ENCODE measurements around the gene P2RY10. TPM values are rescaled to one million over a fixed set of nuclear protein-coding genes. Genes with fewer than 3 reads are reported as not detected.
"Not testable (repeated sequence)": the region's sequence is repeated elsewhere in the genome, so short reads cannot be mapped to it uniquely, and the experiment has no call there.

P2RY10 gene
- total RNA-seq, 2 experiments from 2014 or later = 61.9 to 63.3 TPM

GRCh38 chrX:78958419-78959116, 13.4 kb downstream of the P2RY10 start:
- intact Hi-C loops (cut with micrococcal nuclease) = no loop called here
- Mint-ChIP-seq H3K9me3 (peaks cover 9% of the 10 kb centered on the region), H3K36me3 (ENCODE audit: low read depth) (peaks cover 74% of the 10 kb centered on the region), H3K27me3 (ENCODE audit: low read depth) (no peaks in the 10 kb centered on the region), H3K27ac (peak overlapping the region; percentile 56), H3K4me3 (no peak overlapping the region), H3K4me1 (ENCODE audit: low read depth) (peaks cover 63% of the 10 kb centered on the region)
- no peak for DNase-seq
- CTCF ChIA-PET = interaction anchor here (0.6 to 1.2 kb wide), 2 partner anchors 8 to 74 kb away, joined by 3 to 8 read pairs; no protein-coding TSS in a partner anchor

DNA sequence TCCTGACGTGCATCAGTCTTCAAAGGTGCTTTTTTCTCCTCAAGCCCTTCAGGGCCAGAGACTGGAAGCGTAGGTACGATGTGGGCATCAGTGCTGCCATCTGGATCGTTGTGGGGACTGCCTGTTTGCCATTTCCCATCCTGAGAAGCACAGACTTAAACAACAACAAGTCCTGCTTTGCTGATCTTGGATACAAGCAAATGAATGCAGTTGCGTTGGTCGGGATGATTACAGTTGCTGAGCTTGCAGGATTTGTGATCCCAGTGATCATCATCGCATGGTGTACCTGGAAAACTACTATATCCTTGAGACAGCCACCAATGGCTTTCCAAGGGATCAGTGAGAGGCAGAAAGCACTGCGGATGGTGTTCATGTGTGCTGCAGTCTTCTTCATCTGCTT, 15.7 kb downstream of the P2RY10 start:
- Mint-ChIP-seq H3K4me3 (no peak overlapping the region), H3K36me3 (ENCODE audit: low read depth) (peaks cover 69% of the 10 kb centered on the region), H3K27me3 (ENCODE audit: low read depth) (no peaks in the 10 kb centered on the region), H3K4me1 (ENCODE audit: low read depth) (peaks cover 58% of the 10 kb centered on the region), H3K27ac (no peak overlapping the region), H3K9me3 (peaks cover 12% of the 10 kb centered on the region)
- CTCF ChIA-PET = no interaction called here
- no peak for DNase-seq
- intact Hi-C loops (cut with micrococcal nuclease) = no loop called here

GRCh38 chrX:78964598-78964997, 19.4 kb downstream of the P2RY10 start:
- H3K4me1 Mint-ChIP-seq (ENCODE audit: low read depth) = peaks cover 26% of the 10 kb centered on the region
- H3K27ac Mint-ChIP-seq = peak overlapping the region; percentile 8
- CTCF ChIA-PET = interaction anchor here (1.7 kb wide), 1 partner anchor 18 kb away, joined by 6 read pairs; no protein-coding TSS in a partner anchor
- H3K27me3 Mint-ChIP-seq (ENCODE audit: low read depth) = no peaks in the 10 kb centered on the region
- intact Hi-C loops (cut with micrococcal nuclease) = loop anchor here (2.0 kb wide), 1 partner anchor 16 kb away; no protein-coding TSS in a partner anchor
- peaks cover 21% of the 10 kb centered on the region for H3K9me3 Mint-ChIP-seq
- peaks cover 45% of the 10 kb centered on the region for H3K36me3 Mint-ChIP-seq (ENCODE audit: low read depth)
- no peak for DNase-seq
- H3K4me3 Mint-ChIP-seq = no peak overlapping the region

GRCh38 chrX:78979789-78980464, 34.7 kb downstream of the P2RY10 start:
- Mint-ChIP-seq H3K27ac (peak overlapping the region; percentile 95), H3K36me3 (ENCODE audit: low read depth) (peaks cover 3% of the 10 kb centered on the region), H3K9me3 (peaks cover 4% of the 10 kb centered on the region), H3K4me1 (ENCODE audit: low read depth) (peaks cover 21% of the 10 kb centered on the region), H3K27me3 (ENCODE audit: low read depth) (no peaks in the 10 kb centered on the region), H3K4me3 (peak overlapping the region; percentile 55)
- CTCF ChIA-PET = no interaction called here
- DNase-seq = peak; percentile 17
- intact Hi-C loops (cut with micrococcal nuclease) = loop anchor here (1.0 to 5.0 kb wide), 5 partner anchors 15 to 97 kb away; partner anchors contain the start of gene P2RY10

- DNase-seq = no peak
- intact Hi-C loops (cut with micrococcal nuclease) = no loop called here
- peaks cover 19% of the 10 kb centered on the region for H3K9me3 Mint-ChIP-seq
- H3K4me3 Mint-ChIP-seq = no peak overlapping the region
- CTCF ChIA-PET = no interaction called here
- H3K36me3 Mint-ChIP-seq (ENCODE audit: low read depth) = peaks cover 5% of the 10 kb centered on the region
- H3K27ac Mint-ChIP-seq = no peak overlapping the region
- H3K27me3 Mint-ChIP-seq (ENCODE audit: low read depth) = no peaks in the 10 kb centered on the region
- H3K4me1 Mint-ChIP-seq (ENCODE audit: low read depth) = peaks cover 8% of the 10 kb centered on the region
Observed at GRCh38 chrX:78989349-78989748, 44.2 kb downstream of the P2RY10 start.

DNA sequence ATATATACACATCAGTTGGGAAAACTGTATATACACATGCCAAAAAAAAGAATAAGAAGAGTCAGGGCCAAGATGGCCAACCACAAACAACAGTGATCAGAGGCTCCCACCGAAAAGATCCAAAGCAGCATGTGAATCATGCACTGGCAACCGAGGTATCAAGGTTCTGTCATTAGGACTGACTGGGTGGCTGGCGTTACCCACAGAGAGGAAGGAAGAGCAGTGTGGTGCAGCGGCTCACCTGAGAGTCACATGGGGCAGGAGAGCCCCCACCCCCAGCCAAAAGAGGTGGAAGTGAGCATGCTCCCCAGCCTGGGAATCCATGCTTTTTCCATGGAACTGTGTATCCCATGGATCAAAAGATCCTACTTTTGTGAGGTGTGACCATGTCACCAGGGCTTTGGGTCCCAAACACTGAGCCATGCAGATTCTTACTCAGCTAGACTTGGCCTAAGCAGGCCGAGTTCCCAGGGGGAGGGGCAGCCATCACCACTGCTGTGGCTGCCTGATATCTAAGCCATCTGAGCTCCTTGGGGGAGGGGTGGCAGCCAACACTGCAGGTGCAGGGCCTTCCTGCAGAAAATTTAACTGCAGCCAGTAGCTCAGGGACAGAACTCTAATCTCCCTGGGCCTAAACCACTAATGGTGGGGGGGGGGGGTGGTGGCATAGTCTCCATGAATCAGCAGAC, 52.8 kb downstream of the P2RY10 start:
- Mint-ChIP-seq H3K27me3 (ENCODE audit: low read depth) (no peaks in the 10 kb centered on the region), H3K4me1 (ENCODE audit: low read depth) (peaks cover 4% of the 10 kb centered on the region), H3K27ac (no peak overlapping the region), H3K9me3 (no peaks in the 10 kb centered on the region), H3K4me3 (no peak overlapping the region), H3K36me3 (ENCODE audit: low read depth) (no peaks in the 10 kb centered on the region)
- intact Hi-C loops (cut with micrococcal nuclease) = no loop called here
- DNase-seq = peak; percentile 47
- CTCF ChIA-PET = no interaction called here

DNA sequence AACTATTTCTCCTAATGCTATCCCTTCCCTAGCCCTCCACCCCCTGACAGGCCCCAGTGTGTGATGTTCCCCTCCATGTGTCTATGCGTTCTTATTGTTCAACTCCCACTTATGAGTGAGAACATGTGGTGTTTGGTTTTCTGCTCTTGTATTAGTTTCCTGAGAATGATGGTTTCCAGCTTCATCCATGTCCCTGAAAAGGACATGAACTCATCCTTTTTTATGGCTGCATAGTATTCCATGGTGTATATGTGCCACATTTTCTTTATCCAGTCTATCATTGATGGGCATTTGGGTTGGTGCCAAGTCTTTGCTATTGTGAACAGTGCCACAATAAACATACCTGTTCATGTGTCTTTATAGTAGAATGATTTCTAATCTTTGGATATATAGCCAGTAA, 62.3 kb downstream of the P2RY10 start:
- CTCF ChIA-PET; H3K4me1 Mint-ChIP-seq (ENCODE audit: low read depth); intact Hi-C loops (cut with micrococcal nuclease); H3K4me3 Mint-ChIP-seq; H3K27me3 Mint-ChIP-seq (ENCODE audit: low read depth); H3K27ac Mint-ChIP-seq; DNase-seq; H3K36me3 Mint-ChIP-seq (ENCODE audit: low read depth): not testable (repeated sequence)
- H3K9me3 Mint-ChIP-seq = peaks cover 18% of the 10 kb centered on the region

Small RNA genes within 50 kb of the gene (microRNA-seq; reads per million reads assigned to microRNA genes)
- not detected for gene MIR4328 (ENCODE audit: borderline microRNAs expressed, borderline replicate concordance)

Other genes with a start within 250 kb of the P2RY10 start
- not detected for gene LPAR4, start 197.7 kb upstream of the P2RY10 start, total RNA-seq
- 1 to 10 TPM; 9.0 TPM for gene GPR174, start 199.3 kb downstream of the P2RY10 start, total RNA-seq

Measured in activated naive CD4-positive, alpha-beta T cell treated with anti-CD3 and anti-CD28 coated beads for 36 hours (primary cell).